ENCODE data around the gene SEC22B. TPM values are rescaled to one million over a fixed set of nuclear protein-coding genes. Genes with fewer than 3 reads are reported as not detected.
"Not testable (repeated sequence)": the region's sequence is repeated elsewhere in the genome, so short reads cannot be mapped to it uniquely, and the experiment has no call there.

SEC22B gene
- total RNA-seq, 1 experiment from 2014 or later, result 25.1 TPM

- BruUV-seq (replicated peaks), result not testable (repeated sequence)
Observed at GRCh38 chr1:120112212-120112611, 64.1 kb downstream of the SEC22B start.

GRCh38 chr1:120111771-120112170 is 64.5 kb downstream of the SEC22B start:
- H3K36me3 ChIP-seq (ENCODE audit: low read depth); H3K4me3 ChIP-seq; intact Hi-C loops (cut with micrococcal nuclease; ENCODE audit: unreplicated experiment); H3K9me2 ChIP-seq (ENCODE audit: insufficient read depth); POLR2A ChIA-PET (ENCODE audit: unreplicated experiment); BruUV-seq (replicated peaks); H4K20me1 ChIP-seq (ENCODE audit: insufficient read depth); H3K27me3 ChIP-seq (ENCODE audit: insufficient read depth, low read depth); H3K9me3 ChIP-seq (ENCODE audit: insufficient read depth, low read depth); H3K79me2 ChIP-seq (ENCODE audit: low read depth); CTCF ChIA-PET; DNase-seq; H3F3A ChIP-seq (ENCODE audit: insufficient read depth, low read depth); H2AFZ ChIP-seq: not testable (repeated sequence)
- Histone ChIP-seq H3K4me2 (peak overlapping the region; percentile 67), H3K4me1 (replicated peaks; ENCODE audit: insufficient read depth) (peaks cover 28% of the 10 kb centered on the region), H3K27ac (peak overlapping the region; percentile 81)

More at GRCh38 chr1:120112212-120112611, 64.1 kb downstream of the SEC22B start:
- H4K20me1 ChIP-seq (ENCODE audit: insufficient read depth); H3K27me3 ChIP-seq (ENCODE audit: insufficient read depth, low read depth); H3F3A ChIP-seq (ENCODE audit: insufficient read depth, low read depth); H3K9me2 ChIP-seq (ENCODE audit: insufficient read depth); H2AFZ ChIP-seq; CTCF ChIA-PET; H3K4me3 ChIP-seq; H3K79me2 ChIP-seq (ENCODE audit: low read depth); H3K9me3 ChIP-seq (ENCODE audit: insufficient read depth, low read depth); H3K36me3 ChIP-seq (ENCODE audit: low read depth); POLR2A ChIA-PET (ENCODE audit: unreplicated experiment); intact Hi-C loops (cut with micrococcal nuclease; ENCODE audit: unreplicated experiment): not testable (repeated sequence)
- Histone ChIP-seq H3K27ac (peak overlapping the region; percentile 81), H3K4me2 (peak overlapping the region; percentile 67), H3K4me1 (replicated peaks; ENCODE audit: insufficient read depth) (peaks cover 28% of the 10 kb centered on the region)
- DNase-seq, result peak; percentile 34 to 62

GRCh38 chr1:120111008-120111407 is 65.3 kb downstream of the SEC22B start:
- peaks cover 28% of the 10 kb centered on the region for H3K4me1 ChIP-seq (replicated peaks; ENCODE audit: insufficient read depth)
- H3K27me3 ChIP-seq (ENCODE audit: insufficient read depth, low read depth); H3K27ac ChIP-seq; intact Hi-C loops (cut with micrococcal nuclease; ENCODE audit: unreplicated experiment); BruUV-seq (replicated peaks); H4K20me1 ChIP-seq (ENCODE audit: insufficient read depth); H3K4me3 ChIP-seq; CTCF ChIA-PET; H3F3A ChIP-seq (ENCODE audit: insufficient read depth, low read depth); H3K9me3 ChIP-seq (ENCODE audit: insufficient read depth, low read depth); DNase-seq; POLR2A ChIA-PET (ENCODE audit: unreplicated experiment); H3K36me3 ChIP-seq (ENCODE audit: low read depth); H3K79me2 ChIP-seq (ENCODE audit: low read depth); H3K9me2 ChIP-seq (ENCODE audit: insufficient read depth); H2AFZ ChIP-seq; H3K4me2 ChIP-seq: not testable (repeated sequence)

GRCh38 chr1:120109656-120110055 is 66.7 kb downstream of the SEC22B start:
- H3K9me2 ChIP-seq (ENCODE audit: insufficient read depth); POLR2A ChIA-PET (ENCODE audit: unreplicated experiment); DNase-seq; H3K4me3 ChIP-seq; H3K27ac ChIP-seq; H4K20me1 ChIP-seq (ENCODE audit: insufficient read depth); H3K9me3 ChIP-seq (ENCODE audit: insufficient read depth, low read depth); CTCF ChIA-PET; H3K36me3 ChIP-seq (ENCODE audit: low read depth); intact Hi-C loops (cut with micrococcal nuclease; ENCODE audit: unreplicated experiment); H2AFZ ChIP-seq; H3K4me2 ChIP-seq; H3K79me2 ChIP-seq (ENCODE audit: low read depth); BruUV-seq (replicated peaks); H3F3A ChIP-seq (ENCODE audit: insufficient read depth, low read depth); H3K27me3 ChIP-seq (ENCODE audit: insufficient read depth, low read depth): not testable (repeated sequence)
- H3K4me1 ChIP-seq (replicated peaks; ENCODE audit: insufficient read depth), result peaks cover 28% of the 10 kb centered on the region

- DNase-seq; H3K36me3 ChIP-seq (ENCODE audit: low read depth); H3K27me3 ChIP-seq (ENCODE audit: insufficient read depth, low read depth); H3K9me2 ChIP-seq (ENCODE audit: insufficient read depth); H3K4me2 ChIP-seq; H3K79me2 ChIP-seq (ENCODE audit: low read depth); intact Hi-C loops (cut with micrococcal nuclease; ENCODE audit: unreplicated experiment); H3F3A ChIP-seq (ENCODE audit: insufficient read depth, low read depth); H2AFZ ChIP-seq; H3K9me3 ChIP-seq (ENCODE audit: insufficient read depth, low read depth); CTCF ChIA-PET; H3K4me3 ChIP-seq; H4K20me1 ChIP-seq (ENCODE audit: insufficient read depth); BruUV-seq (replicated peaks); POLR2A ChIA-PET (ENCODE audit: unreplicated experiment); H3K27ac ChIP-seq: not testable (repeated sequence)
- peaks cover 25% of the 10 kb centered on the region for H3K4me1 ChIP-seq (replicated peaks; ENCODE audit: insufficient read depth)
Observed at GRCh38 chr1:120109180-120109579, 67.1 kb downstream of the SEC22B start.

- H3K36me3 ChIP-seq (ENCODE audit: low read depth); H3K4me3 ChIP-seq; H3K9me2 ChIP-seq (ENCODE audit: insufficient read depth); H2AFZ ChIP-seq; H3K4me2 ChIP-seq; CTCF ChIA-PET; POLR2A ChIA-PET (ENCODE audit: unreplicated experiment); H4K20me1 ChIP-seq (ENCODE audit: insufficient read depth); BruUV-seq (replicated peaks); intact Hi-C loops (cut with micrococcal nuclease; ENCODE audit: unreplicated experiment); H3K9me3 ChIP-seq (ENCODE audit: insufficient read depth, low read depth); DNase-seq; H3K79me2 ChIP-seq (ENCODE audit: low read depth); H3K4me1 ChIP-seq (replicated peaks; ENCODE audit: insufficient read depth); H3F3A ChIP-seq (ENCODE audit: insufficient read depth, low read depth); H3K27me3 ChIP-seq (ENCODE audit: insufficient read depth, low read depth); H3K27ac ChIP-seq: not testable (repeated sequence)
Observed at GRCh38 chr1:120105288-120105687, 71.0 kb downstream of the SEC22B start.

- DNase-seq; H3K27me3 ChIP-seq (ENCODE audit: insufficient read depth, low read depth); POLR2A ChIA-PET (ENCODE audit: unreplicated experiment); H3F3A ChIP-seq (ENCODE audit: insufficient read depth, low read depth); H3K9me2 ChIP-seq (ENCODE audit: insufficient read depth); H4K20me1 ChIP-seq (ENCODE audit: insufficient read depth); H3K27ac ChIP-seq; BruUV-seq (replicated peaks); CTCF ChIA-PET; H3K4me3 ChIP-seq; H3K36me3 ChIP-seq (ENCODE audit: low read depth); H2AFZ ChIP-seq; H3K4me1 ChIP-seq (replicated peaks; ENCODE audit: insufficient read depth); intact Hi-C loops (cut with micrococcal nuclease; ENCODE audit: unreplicated experiment); H3K79me2 ChIP-seq (ENCODE audit: low read depth); H3K9me3 ChIP-seq (ENCODE audit: insufficient read depth, low read depth); H3K4me2 ChIP-seq: not testable (repeated sequence)
Observed at GRCh38 chr1:120103768-120104167, 72.6 kb downstream of the SEC22B start.

GRCh38 chr1:120101593-120101992 is 74.7 kb downstream of the SEC22B start:
- BruUV-seq (replicated peaks); DNase-seq; H3K9me2 ChIP-seq (ENCODE audit: insufficient read depth); POLR2A ChIA-PET (ENCODE audit: unreplicated experiment); H3K36me3 ChIP-seq (ENCODE audit: low read depth); intact Hi-C loops (cut with micrococcal nuclease; ENCODE audit: unreplicated experiment); CTCF ChIA-PET; H3F3A ChIP-seq (ENCODE audit: insufficient read depth, low read depth); H3K9me3 ChIP-seq (ENCODE audit: insufficient read depth, low read depth); H3K4me3 ChIP-seq; H2AFZ ChIP-seq; H3K79me2 ChIP-seq (ENCODE audit: low read depth); H3K4me2 ChIP-seq; H4K20me1 ChIP-seq (ENCODE audit: insufficient read depth); H3K27ac ChIP-seq; H3K4me1 ChIP-seq (replicated peaks; ENCODE audit: insufficient read depth); H3K27me3 ChIP-seq (ENCODE audit: insufficient read depth, low read depth): not testable (repeated sequence)
